CD4-positive, alpha-beta T cell treated with Interleukin-4 for 1 hour (primary cell): ENCODE measurements around the gene ENAH.

Experiments
- DNase-seq, 2 donors: peaks; one replicate each; pipeline ENCODE4 v3.0.0-alpha.2; 2020 to 2022

Gene ENAH

DNA sequence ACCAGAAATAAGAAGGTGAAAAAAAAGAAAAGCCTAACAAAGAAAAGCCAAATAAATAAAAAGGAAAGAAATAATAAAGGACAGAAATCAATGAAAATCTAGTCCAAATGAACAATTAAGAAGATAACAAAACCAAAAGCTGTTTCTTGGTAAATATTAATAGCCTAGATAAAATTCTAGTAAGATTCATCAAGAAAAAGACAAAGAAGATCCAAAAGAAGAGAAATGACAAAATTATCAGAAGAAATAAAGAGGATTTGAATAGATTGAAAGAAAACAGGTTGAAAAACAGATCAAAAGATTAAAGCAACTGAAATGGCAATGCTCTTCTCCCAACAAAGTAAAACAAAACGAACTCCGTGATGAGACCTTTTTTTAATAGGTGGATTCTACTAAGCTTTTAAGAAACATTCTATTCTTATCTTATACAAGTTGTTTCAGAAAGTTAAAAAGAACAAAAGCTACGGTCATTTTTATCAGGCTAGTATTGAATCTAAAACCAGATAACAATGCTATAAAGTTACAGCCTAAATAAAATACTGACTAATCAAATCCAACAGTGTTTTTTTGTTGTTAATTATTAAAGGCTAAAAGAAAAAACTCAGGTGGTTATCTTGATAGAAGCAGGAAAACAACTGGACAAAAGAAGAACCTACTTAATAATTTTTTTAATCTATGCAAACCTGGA, 50.9 kb downstream of the ENAH start:
- DNase-seq = no peak

GRCh38 chr1:225598847-225599246, 54.1 kb downstream of the ENAH start:
- DNase-seq = no peak

DNA sequence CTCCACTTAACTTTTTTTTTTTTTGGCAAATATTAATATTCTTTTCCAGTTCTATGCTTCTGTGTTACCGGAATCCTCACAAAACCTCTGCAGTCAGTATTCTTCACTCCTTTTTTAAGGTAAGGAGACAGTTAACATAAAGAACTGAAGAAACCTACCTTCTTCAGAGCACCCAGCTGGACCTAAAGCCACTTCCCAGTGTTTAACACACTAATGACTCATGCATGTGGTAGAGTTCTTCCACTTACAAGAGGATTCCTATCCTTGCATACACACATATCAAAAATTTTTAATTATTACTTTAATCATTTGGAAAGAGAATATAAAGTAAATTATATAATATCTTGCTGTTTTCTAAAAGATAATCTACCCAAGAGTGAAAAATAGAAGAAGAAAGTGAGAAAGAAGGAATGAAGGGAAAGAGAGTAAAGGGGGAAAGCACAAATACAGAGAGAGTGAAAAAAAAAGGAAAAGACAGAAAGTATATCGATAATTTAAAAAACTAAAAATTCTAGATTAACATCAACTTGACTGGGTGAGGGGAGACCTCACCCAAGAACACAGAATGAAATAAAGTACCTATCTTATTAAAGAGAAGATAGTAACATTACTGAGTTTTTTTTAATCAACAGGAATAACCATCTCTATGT, 54.9 kb downstream of the ENAH start:
- no peak for DNase-seq

DNA sequence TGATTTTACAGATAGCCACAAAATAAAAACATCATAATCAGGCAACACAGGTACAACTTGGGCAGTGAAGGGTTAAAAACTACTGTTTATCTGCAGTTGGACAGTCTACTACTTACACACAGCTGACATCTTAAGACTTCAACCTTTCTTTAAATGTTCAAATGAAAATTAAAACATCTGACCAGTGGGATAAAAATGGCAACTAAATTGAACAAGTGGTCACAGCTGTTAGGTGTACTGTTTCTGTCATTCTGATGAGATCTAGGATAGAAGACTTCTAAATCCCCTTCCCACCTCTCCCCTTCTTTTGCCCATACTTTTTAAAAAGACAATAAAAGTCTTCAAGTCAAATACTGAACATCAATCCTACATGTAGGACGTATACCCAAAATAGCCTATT, 56.2 kb downstream of the ENAH start:
- no peak for DNase-seq

DNA sequence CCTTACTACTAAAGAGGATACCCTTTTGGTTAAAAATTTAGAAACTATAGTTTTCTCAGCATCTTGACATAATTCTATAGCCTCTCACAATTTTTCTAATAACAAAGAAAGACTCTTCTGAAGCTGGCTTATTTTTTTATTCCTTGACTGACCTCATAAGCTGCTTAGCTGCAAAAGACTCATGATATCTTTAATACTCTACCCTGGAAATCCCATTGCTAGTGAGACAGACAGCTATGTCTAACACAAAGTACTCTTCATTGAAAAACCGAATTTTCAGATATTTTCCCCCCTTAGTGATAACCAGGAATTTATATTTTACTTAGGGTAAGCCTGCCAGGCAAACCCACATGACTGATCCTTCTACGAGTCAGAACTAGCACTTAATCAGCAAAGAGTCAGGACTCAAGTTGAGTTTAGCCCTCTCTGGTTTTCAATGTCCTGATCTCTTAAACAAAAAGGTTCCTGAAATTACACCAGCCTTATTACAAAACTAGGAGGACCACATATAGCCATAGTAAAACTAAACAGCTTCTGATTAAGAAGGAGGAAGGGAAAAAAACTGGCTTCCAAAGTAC, 56.9 kb downstream of the ENAH start:
- DNase-seq = no peak

- DNase-seq = no peak
Observed at GRCh38 chr1:225595452-225595851, 57.5 kb downstream of the ENAH start.

- no peak for DNase-seq
Observed at GRCh38 chr1:225593414-225593813, 59.5 kb downstream of the ENAH start.

DNA sequence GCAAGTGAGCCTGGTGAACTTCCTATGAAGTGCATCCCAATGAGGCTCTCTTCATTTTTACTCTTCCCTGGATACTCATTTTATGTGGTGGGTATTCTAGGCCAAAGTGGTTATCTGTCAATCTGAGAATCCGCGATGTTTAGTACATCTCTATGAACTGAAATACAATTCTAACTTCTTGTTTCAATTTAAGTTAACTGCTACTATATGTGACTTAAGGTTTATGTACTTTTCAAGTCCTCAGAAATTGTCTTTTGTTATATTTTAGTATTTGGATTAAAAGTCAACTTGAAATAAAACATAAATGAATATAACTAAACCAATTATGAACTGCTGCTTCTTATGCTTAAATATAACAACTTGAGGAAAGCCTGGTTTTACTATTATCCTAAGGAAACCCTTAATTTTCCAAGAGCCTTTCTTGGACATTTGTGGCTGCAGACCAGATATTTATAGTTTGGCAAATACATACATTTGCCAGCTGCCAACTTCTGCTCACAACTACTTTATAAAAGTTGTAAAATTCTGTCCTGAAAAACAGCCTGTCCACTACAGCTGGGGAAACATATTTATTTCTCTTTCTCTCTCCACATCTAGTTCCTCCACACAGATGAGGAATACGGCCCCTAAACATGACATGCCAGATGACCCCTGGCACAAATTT, 60.4 kb downstream of the ENAH start:
- no peak for DNase-seq

GRCh38 chr1:225587310-225587709, 65.6 kb downstream of the ENAH start:
- no peak for DNase-seq

GRCh38 chr1:225581186-225581585, 71.7 kb downstream of the ENAH start:
- no peak for DNase-seq

DNA sequence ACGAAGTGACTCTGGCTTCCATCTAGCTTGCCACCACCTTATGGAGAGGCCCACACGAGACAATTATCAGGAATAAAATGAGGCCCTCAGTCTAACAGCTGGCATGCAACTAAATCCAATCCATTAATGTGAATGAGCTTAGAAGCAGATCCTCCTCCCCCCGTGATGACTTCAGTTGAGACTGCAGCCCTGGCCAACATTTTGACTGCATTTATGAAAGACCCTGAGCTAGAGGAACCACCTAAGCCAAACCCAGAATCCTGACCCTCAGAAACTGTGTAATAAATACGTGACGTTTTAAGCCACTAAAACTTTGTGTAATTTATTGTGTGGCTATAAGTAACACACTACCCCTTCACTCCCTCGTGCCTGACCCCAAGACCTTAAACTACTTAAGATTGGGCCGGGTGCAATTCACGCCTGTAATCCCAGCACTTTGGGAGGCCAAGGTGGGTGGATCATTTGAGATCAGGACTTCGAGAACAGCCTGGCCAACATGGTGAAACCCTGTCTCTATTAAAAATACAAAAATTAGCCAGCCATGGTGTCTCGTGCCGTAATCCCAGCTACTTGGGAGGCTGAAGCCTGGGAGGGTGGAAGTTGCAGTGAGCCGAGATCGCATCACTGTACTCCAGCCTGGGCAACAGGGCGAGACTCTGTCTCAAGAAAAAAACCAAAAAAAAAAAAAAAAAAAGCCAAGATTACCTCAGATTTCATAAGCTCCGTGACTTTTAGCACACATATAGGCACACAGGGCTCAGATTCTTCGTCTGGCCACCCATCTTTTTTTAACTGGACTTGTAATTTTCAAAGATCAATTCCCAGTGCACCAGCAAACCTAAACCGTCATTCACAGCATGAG, 72.5 kb downstream of the ENAH start:
- no peak for DNase-seq

DNA sequence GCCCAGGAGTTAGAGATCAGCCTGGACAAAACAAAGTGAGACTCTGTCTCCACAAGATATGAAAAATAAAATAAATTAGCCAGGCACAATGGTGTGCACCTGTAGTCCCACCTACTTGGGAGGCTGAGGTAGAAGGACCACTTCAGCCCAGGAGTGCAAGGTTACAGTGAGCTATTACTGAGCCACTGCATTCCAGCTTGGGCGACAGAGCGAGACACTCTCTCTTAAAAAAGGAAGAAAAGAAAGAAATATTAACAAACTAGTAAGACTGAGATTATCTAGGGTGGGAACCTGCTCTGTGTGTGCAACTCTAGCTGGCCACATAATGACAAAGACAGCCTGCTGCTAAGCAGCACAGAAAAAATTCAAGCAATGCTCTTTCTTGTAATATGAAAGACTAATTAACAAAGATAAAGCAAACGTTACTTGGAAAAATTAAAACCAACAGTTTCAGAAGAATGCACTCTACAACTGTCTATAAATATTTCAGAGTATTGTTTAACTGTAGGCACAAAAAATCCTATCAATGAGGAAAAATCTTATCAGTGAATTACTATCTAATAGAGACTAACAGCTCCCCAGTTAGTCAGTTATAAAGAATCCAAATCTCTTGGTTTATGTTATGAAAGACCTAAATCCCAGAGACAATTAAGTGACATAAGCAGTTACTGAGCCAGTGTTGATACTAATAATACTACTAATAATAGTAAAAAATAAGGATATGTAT, 74.5 kb downstream of the ENAH start:
- DNase-seq = no peak

DNA sequence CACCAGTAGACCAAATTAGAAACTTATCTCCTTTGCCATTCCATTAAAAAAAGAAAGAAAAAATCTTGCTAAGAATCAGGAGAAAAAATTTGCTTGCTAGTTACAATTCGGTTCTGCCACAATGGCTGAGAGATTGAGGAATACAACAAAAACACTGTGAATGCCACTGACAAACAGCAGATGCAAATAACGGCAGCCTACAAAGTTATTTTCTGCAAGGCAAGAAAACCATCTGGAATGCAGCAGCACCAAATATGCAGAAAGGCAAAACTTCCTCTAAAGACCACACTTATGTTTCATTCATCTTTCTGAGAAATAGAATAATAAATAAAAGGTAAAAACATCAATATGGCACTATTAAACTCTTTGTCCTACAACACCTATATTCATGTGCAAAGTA, 75.7 kb downstream of the ENAH start:
- no peak for DNase-seq

- DNase-seq = no peak
Observed at GRCh38 chr1:225573216-225573615, 79.7 kb downstream of the ENAH start.

- DNase-seq = no peak
Observed at GRCh38 chr1:225572422-225572821, 80.5 kb downstream of the ENAH start.

DNA sequence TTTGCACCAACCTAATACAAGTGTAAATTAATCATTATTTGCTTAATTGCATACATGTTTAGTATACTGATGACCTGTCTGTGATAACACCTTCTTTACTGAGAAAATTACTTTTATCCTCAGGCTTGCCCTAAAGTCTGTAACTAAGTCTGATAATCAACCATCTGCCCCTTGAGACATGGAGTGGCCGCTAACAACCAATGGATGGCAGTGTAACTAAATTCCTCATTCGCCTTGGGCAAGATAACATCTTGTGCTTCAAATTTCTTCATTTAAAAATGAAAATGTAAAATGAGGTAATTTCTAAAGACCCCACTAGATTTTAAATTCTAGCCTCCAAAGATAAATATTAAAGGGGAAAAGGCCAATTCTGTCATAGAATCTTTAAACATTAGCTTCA, 85.1 kb downstream of the ENAH start:
- DNase-seq = no peak

GRCh38 chr1:225565847-225566246, 87.1 kb downstream of the ENAH start:
- DNase-seq = no peak

GRCh38 chr1:225561675-225562074, 91.2 kb downstream of the ENAH start:
- no peak for DNase-seq

GRCh38 chr1:225559902-225560301, 93.0 kb downstream of the ENAH start:
- no peak for DNase-seq

DNA sequence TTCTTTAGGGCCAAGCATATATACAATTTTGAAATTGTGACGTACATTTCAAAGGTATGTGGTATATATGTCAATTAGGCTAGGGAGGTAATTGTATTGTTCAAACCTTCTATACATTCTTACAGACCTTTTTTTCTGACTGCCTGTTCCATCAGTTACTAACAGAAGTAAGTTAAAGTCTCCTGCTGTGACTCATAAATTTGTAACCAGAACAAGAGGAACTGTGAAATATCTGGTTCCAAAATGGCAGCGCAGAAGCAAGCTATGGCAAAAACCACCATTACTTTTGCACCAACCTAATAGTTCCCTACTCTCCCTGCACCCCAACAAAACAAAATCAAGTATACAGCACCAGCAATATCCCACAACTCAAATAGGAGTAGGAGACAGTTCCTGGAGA, 93.6 kb downstream of the ENAH start:
- DNase-seq = no peak

GRCh38 chr1:225556694-225557093, 96.2 kb downstream of the ENAH start:
- DNase-seq = no peak

DNA sequence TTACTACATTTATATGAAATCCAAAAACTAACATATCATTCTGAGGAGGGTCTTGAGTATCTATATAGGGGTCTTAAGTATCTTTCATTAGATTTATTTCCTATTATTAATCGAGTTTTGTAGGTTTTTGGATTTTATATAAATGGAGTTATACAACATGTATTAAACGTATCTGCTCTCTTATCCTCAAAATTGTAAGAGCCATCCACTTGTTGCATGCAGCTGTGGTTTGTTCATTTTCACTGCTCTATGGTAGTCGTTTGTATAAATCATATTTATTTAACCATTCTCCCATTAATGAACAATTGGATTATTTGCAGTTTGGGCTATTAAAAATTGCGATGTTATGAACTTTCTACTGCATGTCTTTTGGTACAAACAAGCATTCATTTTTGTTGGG, 97.1 kb downstream of the ENAH start:
- DNase-seq = no peak
